ENCODE results near the gene PRODH2. TPM values are rescaled to one million over a fixed set of nuclear protein-coding genes. Genes with fewer than 3 reads are reported as not detected.

PRODH2 gene
- total RNA-seq, 4 donors from 2014 or later: 0.13 TPM; not detected in 3

- intact Hi-C loops (cut with DNase I; ENCODE audit: low total_unique reads) (loop anchor here (5.0 to 10.0 kb wide), 5 partner anchors 112 to 717 kb away; partner anchors contain the start of genes COX6B1, COX7A1, HPN and USF2), in situ Hi-C loops (cut with MboI; ENCODE audit: low sequenced_read_pairs in 4 of 4) (loop anchor here in 1 of 4 donors (25.0 kb wide), 1 partner anchor 378 kb away; the partner anchor contains the start of gene CAPNS1)
- H3K4me1 ChIP-seq: peaks cover 28 to 33% of the 10 kb centered on the region in 2 donors
- H3K27me3 ChIP-seq: no peaks in the 10 kb centered on the region
- H3K36me3 ChIP-seq: peaks cover 0 to 8% of the 10 kb centered on the region in 2 donors
- no peak overlapping the region for H3K4me3 ChIP-seq
- H3K27ac ChIP-seq: no peak overlapping the region
- DNase-seq (no peak), ATAC-seq (no peak)
- TF ChIP-seq CTCF (IDR thresholded peaks at IDR 0.05 in 4 of 5, conservative IDR thresholded peaks at IDR 0.05 in 1 of 5) (no peak), POLR2A (IDR thresholded peaks at IDR 0.05) (no peak)
- no peaks in the 10 kb centered on the region for H3K9me3 ChIP-seq
These were observed 52.9 kb downstream of the PRODH2 start for GRCh38 chr19:35759697-35760096.

- H3K36me3 ChIP-seq: peaks cover 0 to 2% of the 10 kb centered on the region in 2 donors
- TF ChIP-seq CTCF (IDR thresholded peaks at IDR 0.05 in 4 of 5, conservative IDR thresholded peaks at IDR 0.05 in 1 of 5) (no peak), POLR2A (IDR thresholded peaks at IDR 0.05) (peak; percentile 56 to 82)
- in situ Hi-C loops (cut with MboI; ENCODE audit: low sequenced_read_pairs in 4 of 4) (loop anchor here in 1 of 4 donors (25.0 kb wide), 1 partner anchor 379 kb away; the partner anchor contains the start of gene CAPNS1), intact Hi-C loops (cut with DNase I; ENCODE audit: low total_unique reads) (loop anchor here (1.0 to 10.0 kb wide), 6 partner anchors 17 to 716 kb away; partner anchors contain the start of genes ARHGAP33, COX6B1, COX7A1 and HPN)
- H3K27ac ChIP-seq: peak within 1 kb of the TSS; percentile 89 to 97 (median 95)
- peak within 1 kb of the TSS; percentile 72 to 84 (median 76) for H3K4me3 ChIP-seq
- H3K9me3 ChIP-seq: no peaks in the 10 kb centered on the region
- DNase-seq (peak; percentile 99 to 100), ATAC-seq (peak; percentile 85 to 91)
- no peaks in the 10 kb centered on the region for H3K27me3 ChIP-seq
- H3K4me1 ChIP-seq: peaks cover 28 to 43% of the 10 kb centered on the region in 2 donors
These were observed 54.7 kb downstream of the PRODH2 start, which contains the start of gene PROSER3 for GRCh38 chr19:35757749-35758608. Gene PROSER3 (plus strand): TSS chr19:35758176. CDS start chr19:35758216, 40 bp downstream.

- intact Hi-C loops (cut with DNase I; ENCODE audit: low total_unique reads): loop anchor here (5.0 to 10.0 kb wide), 5 partner anchors 110 to 715 kb away; partner anchors contain the start of genes COX6B1, COX7A1, HPN and USF2
- H3K4me3 ChIP-seq: peak overlapping the region; percentile 57 to 84 (median 74)
These were observed 55.4 kb downstream of the PRODH2 start for GRCh38 chr19:35757231-35757748.

More at GRCh38 chr19:35757231-35757748, 55.4 kb downstream of the PRODH2 start:
- peak; percentile 66 to 91 for DNase-seq
- peak; percentile 47 to 55 for ATAC-seq
- Histone ChIP-seq H3K36me3 (peaks cover 0 to 9% of the 10 kb centered on the region in 2 donors), H3K27ac (peak overlapping the region; percentile 89 to 97 (median 95)), H3K4me1 (peaks cover 28 to 43% of the 10 kb centered on the region in 2 donors), H3K27me3 (no peaks in the 10 kb centered on the region), H3K9me3 (no peaks in the 10 kb centered on the region)
- in situ Hi-C loops (cut with MboI; ENCODE audit: low sequenced_read_pairs in 4 of 4): loop anchor here in 1 of 4 donors (25.0 kb wide), 1 partner anchor 380 kb away; the partner anchor contains the start of gene CAPNS1
- no peak for TF ChIP-seq CTCF (IDR thresholded peaks at IDR 0.05 in 4 of 5, conservative IDR thresholded peaks at IDR 0.05 in 1 of 5)
- TF ChIP-seq POLR2A (IDR thresholded peaks at IDR 0.05): peak; percentile 7 to 59
